C4-2B (cell line): ENCODE measurements around the gene C21orf58.

Source experiments
- CTCF ChIP-seq: fragments of 450-650 bp; conservative IDR thresholded peaks from 2 replicates; pipeline ENCODE4 v1.5.1; 2017; ENCODE audit warnings: mild to moderate bottlenecking
- ZFX ChIP-seq: fragments of 450-650 bp; IDR thresholded peaks from 2 replicates; pipeline ENCODE4 v1.6.1; 2017

- TF ChIP-seq CTCF (no peak), ZFX (no peak)
Observed at GRCh38 chr21:46356494-46357334, 33.0 kb upstream of the C21orf58 start.
